SK-N-SH (cell line): Measurements from ENCODE around the gene IL17B. TPM values are rescaled to one million over a fixed set of nuclear protein-coding genes. Genes with fewer than 3 reads are reported as not detected.

Experiments used
- CTCF ChIA-PET: fragments of 300-600, 350-600 bp; formaldehyde crosslinking; extraction: SDS; loops from one replicate; lab custom pipeline; 2021; lab: Yijun Ruan, JAX
- POLR2A ChIA-PET: fragments of 350-600 bp; sonication (Branson Sonifier 250); formaldehyde crosslinking; extraction: SDS; loops from one replicate; lab custom pipeline; 2020; ENCODE audit warnings: antibody characterized with exemption, inconsistent platforms; lab: Yijun Ruan, JAX
- DNase-seq: peaks from one replicate; pipeline ENCODE4 v3.0.0; 2012
- H2AFZ ChIP-seq: fragments of 200-600 bp; sonication (generic); 2 replicates; pipeline ENCODE4 v1.8.1; 2016; ENCODE audit warnings: antibody characterized with exemption, mild to moderate bottlenecking, low read depth
- H3F3A ChIP-seq: fragments of 200-600 bp; sonication (generic); replicated peaks from 2 replicates; pipeline ENCODE3; 2016; ENCODE audit warnings: antibody characterized with exemption, mild to moderate bottlenecking; ENCODE audit not compliant: insufficient read depth
- H3K27ac ChIP-seq, 2 experiments: fragments of 200-500 bp in 1 of 2; fragments of 200-600 bp in 1 of 2; sonication (Bioruptor generic) in 1 of 2; sonication (generic), shearing (Covaris generic) in 1 of 2; 2 replicates each; pipeline versions ENCODE4 v1.5.1 to v1.6.1; 2014 to 2016; ENCODE audit warnings: low read depth in 2 of 2, inconsistent platforms in 1 of 2, low read length in 1 of 2, mild to moderate bottlenecking in 1 of 2, mixed read lengths in 1 of 2
- H3K27me3 ChIP-seq: fragments of 200-600 bp; sonication (generic), shearing (Covaris generic); 2 replicates; pipeline ENCODE4 v1.6.1; 2016; ENCODE audit warnings: mixed run types; ENCODE audit not compliant: insufficient read depth
- H3K36me3 ChIP-seq, 2 experiments: fragments of 200-500 bp in 1 of 2; fragments of 200-600 bp in 1 of 2; sonication (Bioruptor generic) in 1 of 2; sonication (generic) in 1 of 2; replicated peaks in 1 of 2; 2 replicates each; pipeline versions ENCODE3 to v1.5.1; 2014 to 2016; ENCODE audit warnings: low read length in 1 of 2, mild to moderate bottlenecking in 1 of 2; ENCODE audit not compliant: insufficient read depth in 2 of 2, control insufficient read depth in 1 of 2
- H3K4me1 ChIP-seq, 2 experiments: fragments of 200-500 bp in 1 of 2; fragments of 200-600 bp in 1 of 2; sonication (Bioruptor generic) in 1 of 2; sonication (generic), shearing (Covaris generic) in 1 of 2; 2 replicates each; pipeline versions ENCODE4 v1.5.1 to v1.6.1; 2014 to 2016; ENCODE audit warnings: low read depth in 1 of 2, low read length in 1 of 2, mixed run types in 1 of 2; ENCODE audit not compliant: insufficient read depth in 2 of 2, control insufficient read depth in 1 of 2
- H3K4me2 ChIP-seq: fragments of 200-600 bp; sonication (generic), shearing (Covaris generic); 2 replicates; pipeline ENCODE4 v1.6.1; 2017; ENCODE audit warnings: mixed run types
- H3K4me3 ChIP-seq, 2 experiments: fragments of 200-500 bp in 1 of 2; fragments of 200-600 bp in 1 of 2; sonication (Bioruptor generic) in 1 of 2; sonication (generic), shearing (Covaris generic) in 1 of 2; 2 replicates each; pipeline versions ENCODE4 v1.5.1 to v1.8.1; 2014 to 2016; ENCODE audit warnings: low read depth in 2 of 2, inconsistent platforms in 1 of 2, low read length in 1 of 2, mild to moderate bottlenecking in 1 of 2, mixed read lengths in 1 of 2, moderate library complexity in 1 of 2
- H3K79me2 ChIP-seq: fragments of 200-600 bp; sonication (generic); 2 replicates; pipeline ENCODE4 v1.8.1; 2017; ENCODE audit warnings: mild to moderate bottlenecking; ENCODE audit not compliant: insufficient read depth
- H3K9ac ChIP-seq: fragments of 200-600 bp; sonication (generic); 2 replicates; pipeline ENCODE4 v1.6.1; 2017; ENCODE audit warnings: mixed run types
- H3K9me2 ChIP-seq: fragments of 200-600 bp; sonication (generic); 2 replicates; pipeline ENCODE4 v1.6.1; 2017; ENCODE audit warnings: mixed run types
- H3K9me3 ChIP-seq: fragments of 200-600 bp; sonication (generic); 2 replicates; pipeline ENCODE4 v1.6.1; 2017; ENCODE audit warnings: mixed run types, mild to moderate bottlenecking, moderate library complexity
- H4K20me1 ChIP-seq: fragments of 200-600 bp; sonication (generic); 2 replicates; pipeline ENCODE4 v1.6.1; 2017; ENCODE audit warnings: mild to moderate bottlenecking, mixed run types; ENCODE audit not compliant: insufficient read depth
- CTCF ChIP-seq: fragments of 200-600 bp; sonication (generic); IDR thresholded peaks from 2 replicates; pipeline ENCODE4 v1.6.1; 2017; ENCODE audit warnings: antibody characterized with exemption, mild to moderate bottlenecking, moderate library complexity
- ELF1 ChIP-seq: IDR thresholded peaks from 2 replicates; pipeline ENCODE4 v1.4.0; 2012
- EZH2phosphoT487 ChIP-seq: fragments of 200-600 bp; sonication (generic); IDR thresholded peaks from 2 replicates; pipeline ENCODE4 v1.6.1; 2017; ENCODE audit warnings: low read depth, mixed run types, mild to moderate bottlenecking, antibody characterized with exemption, moderate library complexity, borderline replicate concordance
- FOXJ3 ChIP-seq: sonication (generic); formaldehyde crosslinking; IDR thresholded peaks from 2 replicates; pipeline ENCODE4 v1.5.1; 2020; ENCODE audit warnings: mild to moderate bottlenecking, missing genetic modification reagents
- FOXM1 ChIP-seq: IDR thresholded peaks from 2 replicates; pipeline ENCODE4 v1.4.0; 2012; ENCODE audit warnings: low read depth, mild to moderate bottlenecking
- GABPA ChIP-seq: IDR thresholded peaks from 2 replicates; pipeline ENCODE4 v1.4.0; 2012; ENCODE audit warnings: low read depth, mild to moderate bottlenecking
- GATA2 ChIP-seq: sonication (generic); formaldehyde crosslinking; IDR thresholded peaks from 2 replicates; pipeline ENCODE4 v1.5.0; 2020; ENCODE audit warnings: mild to moderate bottlenecking, missing genetic modification reagents
- JUND ChIP-seq: IDR thresholded peaks from 2 replicates; pipeline ENCODE4 v1.4.0; 2012
- MEF2A ChIP-seq: IDR thresholded peaks from 2 replicates; pipeline ENCODE4 v1.4.0; 2012; ENCODE audit warnings: low read depth, borderline replicate concordance
- NRF1 ChIP-seq: IDR thresholded peaks from 2 replicates; pipeline ENCODE4 v1.6.1; 2012; ENCODE audit warnings: low read depth, mild to moderate bottlenecking, low read length
- POLR2AphosphoS5 ChIP-seq: IDR thresholded peaks from 2 replicates; pipeline ENCODE4 v1.6.1; 2012; ENCODE audit warnings: low read depth, low read length
- RAD21 ChIP-seq: IDR thresholded peaks from 2 replicates; pipeline ENCODE4 v1.6.1; 2012; ENCODE audit warnings: mild to moderate bottlenecking, low read length
- RCOR1 ChIP-seq: fragments of 150-350 bp; IDR thresholded peaks from 2 replicates; pipeline ENCODE4 v1.6.1; 2017; ENCODE audit warnings: antibody characterized with exemption, low read length
- RFX5 ChIP-seq: IDR thresholded peaks from 2 replicates; pipeline ENCODE4 v1.6.1; 2012; ENCODE audit warnings: mild to moderate bottlenecking, improper control_type of control experiment, low read length
- RXRA ChIP-seq: IDR thresholded peaks from 2 replicates; pipeline ENCODE4 v1.4.0; 2012; ENCODE audit warnings: low read depth, mild to moderate bottlenecking, borderline replicate concordance
- SIN3A ChIP-seq: IDR thresholded peaks from 2 replicates; pipeline ENCODE4 v1.6.1; 2012; ENCODE audit warnings: low read depth, mild to moderate bottlenecking, low read length, moderate library complexity, borderline replicate concordance
- SMC3 ChIP-seq: IDR thresholded peaks from 2 replicates; pipeline ENCODE4 v1.6.1; 2012; ENCODE audit warnings: low read depth, low read length, improper control_type of control experiment
- TAF1 ChIP-seq: IDR thresholded peaks from 2 replicates; pipeline ENCODE4 v1.6.1; 2012; ENCODE audit warnings: low read depth, mild to moderate bottlenecking, low read length, moderate library complexity, borderline replicate concordance
- TEAD4 ChIP-seq: IDR thresholded peaks from 2 replicates; pipeline ENCODE4 v1.4.0; 2012; ENCODE audit warnings: mild to moderate bottlenecking, borderline replicate concordance; ENCODE audit not compliant: insufficient read depth
- USF1 ChIP-seq: IDR thresholded peaks from 2 replicates; pipeline ENCODE4 v1.4.0; 2012; ENCODE audit warnings: low read depth, borderline replicate concordance
- USF2 ChIP-seq: fragments of 150-350 bp; IDR thresholded peaks from 2 replicates; pipeline ENCODE4 v1.6.1; 2017; ENCODE audit warnings: antibody characterized with exemption, low read length, low read depth, borderline replicate concordance
- YY1 ChIP-seq: IDR thresholded peaks from 2 replicates; pipeline ENCODE4 v1.4.0; 2012; ENCODE audit warnings: low read depth, mild to moderate bottlenecking
- ZBTB33 ChIP-seq: IDR thresholded peaks from 2 replicates; pipeline ENCODE4 v1.4.0; 2012; ENCODE audit warnings: low read depth, borderline replicate concordance
- WGBS: methylation state at CpG from one replicate; pipeline ENCODE4 v1.1.6; 2017; ENCODE audit warnings: low lambda C conversion rate; 5-methylcytosine and 5-hydroxymethylcytosine counted together
- polyA plus RNA-seq, 3 experiments: library from polyadenylated mRNA; depleted of rRNA; stranded (reverse); fragments of >200 nt; gene quantifications; 2 replicates each; pipeline ENCODE4 v1.2.3, GENCODE V29; 2012

The IL17B gene
- polyA plus RNA-seq, 1 of the 3 experiments (the other 2 are of a cell fraction): 0.16 TPM

GRCh38 chr5:149328177-149328576 lies 50.9 kb downstream of the IL17B start (continued):
- no peak for TF ChIP-seq RFX5
- TF ChIP-seq POLR2AphosphoS5: no peak
- no peak for TF ChIP-seq EZH2phosphoT487
- TF ChIP-seq YY1: no peak

GRCh38 chr5:149326611-149327010 lies 52.5 kb downstream of the IL17B start:
- peaks cover 3 to 9% of the 10 kb centered on the region in 2 experiments; a peak in 2 of 4 replicates for H3K4me1 ChIP-seq
- no peak for DNase-seq
- H3K9ac ChIP-seq: no peak overlapping the region
- no peak overlapping the region for H2AFZ ChIP-seq
- CTCF ChIA-PET: no interaction called here
- no peaks in the 10 kb centered on the region for H3K36me3 ChIP-seq
- 74% methylated on average over 3 of the region's 3 CpGs for WGBS
- H3K9me3 ChIP-seq: no peaks in the 10 kb centered on the region
- H3K27ac ChIP-seq: no peak overlapping the region
- H3K9me2 ChIP-seq: no peaks in the 10 kb centered on the region
- no peak overlapping the region for H3K4me3 ChIP-seq
- H3K27me3 ChIP-seq: no peaks in the 10 kb centered on the region
- H3F3A ChIP-seq: peaks cover 12% of the 10 kb centered on the region
- no peak for TF ChIP-seq CTCF
- no peak for TF ChIP-seq USF2
- TF ChIP-seq USF1: no peak
- TF ChIP-seq ELF1: no peak
- TF ChIP-seq SIN3A: no peak
- TF ChIP-seq RFX5: no peak
- TF ChIP-seq, all 33 proteins: peak for 0
- Histone ChIP-seq H3K4me2 (no peak overlapping the region), H3K79me2 (no peaks in the 10 kb centered on the region), H4K20me1 (no peaks in the 10 kb centered on the region)
- POLR2A ChIA-PET: no interaction called here

- CTCF ChIA-PET: interaction anchor here (1.1 to 3.1 kb wide), 4 partner anchors 9 to 108 kb away, joined by 3 to 14 read pairs (median 4); no protein-coding TSS in a partner anchor
- no peak overlapping the region for H3K27ac ChIP-seq
- TF ChIP-seq RFX5: no peak
- TF ChIP-seq RCOR1: no peak
- TF ChIP-seq MEF2A: no peak
- TF ChIP-seq RAD21: no peak
- no peak for TF ChIP-seq TEAD4
- no peak for TF ChIP-seq EZH2phosphoT487
- TF ChIP-seq GABPA: no peak
- no peak for TF ChIP-seq SMC3
- no peak for TF ChIP-seq TAF1
- no peak for TF ChIP-seq RXRA
- TF ChIP-seq GATA2 (CRISPR knock-in tag): no peak
- no peak for TF ChIP-seq NRF1
- no peak for TF ChIP-seq FOXJ3
- no peak for TF ChIP-seq ZBTB33
- no peak for TF ChIP-seq FOXM1
- no peak for TF ChIP-seq JUND
These were observed 53.2 kb downstream of the IL17B start for GRCh38 chr5:149325894-149326293.

More at GRCh38 chr5:149325894-149326293, 53.2 kb downstream of the IL17B start:
- H2AFZ ChIP-seq: no peak overlapping the region
- no peaks in the 10 kb centered on the region for H3K79me2 ChIP-seq
- peaks cover 7 to 16% of the 10 kb centered on the region in 2 experiments; a peak in 3 of 4 replicates for H3K4me1 ChIP-seq
- H3K27me3 ChIP-seq: no peaks in the 10 kb centered on the region
- H3K9me3 ChIP-seq: no peaks in the 10 kb centered on the region
- H3K36me3 ChIP-seq: no peaks in the 10 kb centered on the region
- no peak overlapping the region for H3K4me3 ChIP-seq
- DNase-seq: no peak
- no peaks in the 10 kb centered on the region for H3K9me2 ChIP-seq
- POLR2A ChIA-PET: interaction anchor here (1.1 kb wide), 1 partner anchor 19 kb away, joined by 3 read pairs; the partner anchor contains the start of gene GRPEL2
- H3K4me2 ChIP-seq: no peak overlapping the region
- no peak overlapping the region for H3K9ac ChIP-seq
- H3F3A ChIP-seq: peaks cover 18% of the 10 kb centered on the region
- WGBS: 90% methylated on average over 5 of the region's 5 CpGs
- H4K20me1 ChIP-seq: no peaks in the 10 kb centered on the region
